IMR-90 (cell line): ENCODE measurements around the gene ANKRD40.

Experiments
- CTCF ChIP-seq: conservative IDR thresholded peaks from 2 replicates; pipeline ENCODE4 v1.5.1; 2012; ENCODE audit warnings: mild to moderate bottlenecking, low read depth, low read length, improper control_type of control experiment
- ELK1 ChIP-seq: fragments of 150-350 bp; IDR thresholded peaks from 2 replicates; pipeline ENCODE4 v1.6.1; 2016; ENCODE audit warnings: low read depth, mild to moderate bottlenecking, low read length, moderate library complexity, borderline replicate concordance
- RAD21 ChIP-seq: IDR thresholded peaks from 2 replicates; pipeline ENCODE4 v1.6.1; 2012; ENCODE audit warnings: low read length, improper control_type of control experiment

GRCh38 chr17:50672071-50672470 is 35.6 kb downstream of the ANKRD40 start:
- TF ChIP-seq CTCF (no peak), RAD21 (no peak), ELK1 (no peak)
